ENCODE data around the gene LPP. TPM values are rescaled to one million over a fixed set of nuclear protein-coding genes. Genes with fewer than 3 reads are reported as not detected.

LPP gene
- total and polyA plus RNA-seq, 2 of the 13 experiments (the other 11 are each of a cell fraction or from before 2014, with no cell fraction given): 19.2 to 29.9 TPM

DNA sequence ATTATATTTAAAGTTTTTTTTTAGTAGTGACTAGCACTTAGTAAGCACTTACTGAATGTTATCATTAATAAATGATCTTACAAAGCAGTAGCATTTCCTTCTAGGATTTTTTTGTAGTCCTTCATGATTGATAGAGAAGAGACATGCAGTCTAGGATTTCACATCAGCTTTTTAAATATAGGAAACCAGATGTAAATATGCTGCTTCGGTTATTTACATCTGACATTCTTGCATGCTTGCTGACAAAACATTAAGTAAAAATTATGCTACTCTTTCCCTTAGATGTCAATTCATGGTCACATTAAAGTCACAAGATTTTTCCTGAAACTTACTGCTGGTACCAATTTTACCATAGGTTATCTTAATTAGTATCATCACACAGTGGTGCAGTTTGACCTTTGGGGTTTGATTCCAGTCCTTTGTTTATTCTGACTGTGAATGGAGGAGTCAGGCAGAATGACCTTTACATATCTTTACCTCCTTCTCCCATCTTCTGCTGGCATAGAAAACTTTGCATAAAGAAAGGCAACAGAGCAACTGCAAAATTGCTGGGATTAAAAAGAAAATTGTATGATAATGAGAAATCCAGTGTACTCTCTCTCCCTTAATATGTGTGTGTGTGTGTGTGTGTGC, 286.5 kb downstream of the LPP start:
- intact Hi-C loops (cut with micrococcal nuclease; ENCODE audit: unreplicated experiment) (no loop called here), in situ Hi-C loops (cut with HindIII; ENCODE audit: extremely low pct_ligation_motif_present, low pct_unique_long_range_greater_than_20kb) (no loop called here)
- ATAC-seq (no peak), DNase-seq (ENCODE audit: low spot score) (peak; percentile 15), FAIRE-seq (no peak)
- H3K9ac ChIP-seq (ENCODE audit: insufficient read depth, low read depth, low read length): no peak overlapping the region
- H3K4me1 ChIP-seq (ENCODE audit: insufficient read depth, low read length): peaks cover 13% of the 10 kb centered on the region
- no peaks in the 10 kb centered on the region for H3K9me3 ChIP-seq (ENCODE audit: low read length)
- H3K27ac ChIP-seq (ENCODE audit: extremely low read length, insufficient read depth, low read length): no peak overlapping the region
- H3K36me3 ChIP-seq (replicated peaks in 1 of 2; ENCODE audit: control insufficient read depth in 1 of 2, insufficient read depth in 2 of 2, low read length in 2 of 2): no peaks in the 10 kb centered on the region; a peak in 2 of 5 replicates
- ChIA-PET CTCF (ENCODE audit: low intra/inter-chr PET ratio, low total read pairs) (no interaction called here), POLR2A (no interaction called here)
- H4K20me1 ChIP-seq (ENCODE audit: insufficient read depth, low read length): no peaks in the 10 kb centered on the region
- TF ChIP-seq GLI4 (CRISPR knock-in tag; IDR thresholded peaks at IDR 0.05; ENCODE audit: borderline replicate concordance) (no peak), ZNF619 (CRISPR knock-in tag; IDR thresholded peaks at IDR 0.05) (no peak), MAFK (conservative IDR thresholded peaks at IDR 0.05 in 1 of 2, IDR thresholded peaks at IDR 0.05 in 1 of 2; ENCODE audit: low read length in 2 of 2) (0 out of 4 replicates have a peak, but pooled peaks of 1 of the 2 experiments have one; percentile 29), SATB2 (CRISPR knock-in tag; IDR thresholded peaks at IDR 0.05) (no peak), NFKBIZ (CRISPR knock-in tag; IDR thresholded peaks at IDR 0.05) (no peak), NR2F6 (IDR thresholded peaks at IDR 0.05) (peak; percentile 42; the same call in 1 of the 2 replicates), NR2F6 (CRISPR knock-in tag; IDR thresholded peaks at IDR 0.05) (0 out of 2 replicates have a peak, but pooled peaks have one; percentile 40)
- TF ChIP-seq, protein P1, sequence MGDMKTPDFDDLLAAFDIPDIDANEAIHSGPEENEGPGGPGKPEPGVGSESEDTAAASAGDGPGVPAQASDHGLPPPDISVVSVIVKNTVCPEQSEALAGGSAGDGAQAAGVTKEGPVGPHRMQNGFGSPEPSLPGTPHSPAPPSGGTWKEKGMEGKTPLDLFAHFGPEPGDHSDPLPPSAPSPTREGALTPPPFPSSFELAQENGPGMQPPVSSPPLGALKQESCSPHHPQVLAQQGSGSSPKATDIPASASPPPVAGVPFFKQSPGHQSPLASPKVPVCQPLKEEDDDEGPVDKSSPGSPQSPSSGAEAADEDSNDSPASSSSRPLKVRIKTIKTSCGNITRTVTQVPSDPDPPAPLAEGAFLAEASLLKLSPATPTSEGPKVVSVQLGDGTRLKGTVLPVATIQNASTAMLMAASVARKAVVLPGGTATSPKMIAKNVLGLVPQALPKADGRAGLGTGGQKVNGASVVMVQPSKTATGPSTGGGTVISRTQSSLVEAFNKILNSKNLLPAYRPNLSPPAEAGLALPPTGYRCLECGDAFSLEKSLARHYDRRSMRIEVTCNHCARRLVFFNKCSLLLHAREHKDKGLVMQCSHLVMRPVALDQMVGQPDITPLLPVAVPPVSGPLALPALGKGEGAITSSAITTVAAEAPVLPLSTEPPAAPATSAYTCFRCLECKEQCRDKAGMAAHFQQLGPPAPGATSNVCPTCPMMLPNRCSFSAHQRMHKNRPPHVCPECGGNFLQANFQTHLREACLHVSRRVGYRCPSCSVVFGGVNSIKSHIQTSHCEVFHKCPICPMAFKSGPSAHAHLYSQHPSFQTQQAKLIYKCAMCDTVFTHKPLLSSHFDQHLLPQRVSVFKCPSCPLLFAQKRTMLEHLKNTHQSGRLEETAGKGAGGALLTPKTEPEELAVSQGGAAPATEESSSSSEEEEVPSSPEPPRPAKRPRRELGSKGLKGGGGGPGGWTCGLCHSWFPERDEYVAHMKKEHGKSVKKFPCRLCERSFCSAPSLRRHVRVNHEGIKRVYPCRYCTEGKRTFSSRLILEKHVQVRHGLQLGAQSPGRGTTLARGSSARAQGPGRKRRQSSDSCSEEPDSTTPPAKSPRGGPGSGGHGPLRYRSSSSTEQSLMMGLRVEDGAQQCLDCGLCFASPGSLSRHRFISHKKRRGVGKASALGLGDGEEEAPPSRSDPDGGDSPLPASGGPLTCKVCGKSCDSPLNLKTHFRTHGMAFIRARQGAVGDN (CRISPR knock-in tag; IDR thresholded peaks at IDR 0.05): no peak
- no peak overlapping the region for H3K4me3 ChIP-seq (replicated peaks in 1 of 3; ENCODE audit: insufficient read depth in 1 of 3, low read depth in 2 of 3, low read length in 3 of 3)
- H3K27me3 ChIP-seq (ENCODE audit: control insufficient read depth in 1 of 2, insufficient read depth in 2 of 2, low read length in 2 of 2): no peaks in the 10 kb centered on the region
- BruUV-seq (replicated peaks): no TSS peak
- no peak overlapping the region for H3K4me2 ChIP-seq (ENCODE audit: low read depth, low read length)
- H3K79me2 ChIP-seq (ENCODE audit: insufficient read depth, low read length): no peaks in the 10 kb centered on the region
- 94% methylated on average over 1 of the region's 1 CpG for WGBS (ENCODE audit: low lambda C conversion rate)
- no peak overlapping the region for H2AFZ ChIP-seq (ENCODE audit: low read length)
